ENCODE data around the gene GARRE1.
"Not testable (repeated sequence)": the region's sequence is repeated elsewhere in the genome, so short reads cannot be mapped to it uniquely, and the experiment has no call there.

Gene GARRE1

DNA sequence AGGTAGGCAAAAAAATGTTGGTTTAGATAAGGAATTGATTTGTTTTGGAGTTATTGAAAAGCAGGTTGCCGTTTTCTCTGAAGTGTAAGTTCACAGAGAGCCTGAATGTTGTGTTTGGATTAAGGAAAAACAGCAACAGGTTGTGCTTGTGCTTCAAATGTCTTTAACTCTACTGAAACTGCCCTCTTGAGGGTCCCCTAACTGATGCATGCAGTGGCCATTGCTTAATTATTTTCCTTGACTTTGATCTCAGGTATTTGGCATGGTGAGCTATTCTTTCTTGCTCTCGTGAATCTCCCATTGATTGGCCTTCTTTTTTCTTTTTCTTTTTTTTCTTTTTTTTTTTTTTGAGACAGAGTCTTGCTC is 3.2 kb downstream of the GARRE1 start:
- no peak for DNase-seq (ENCODE audit: low read depth)

DNA sequence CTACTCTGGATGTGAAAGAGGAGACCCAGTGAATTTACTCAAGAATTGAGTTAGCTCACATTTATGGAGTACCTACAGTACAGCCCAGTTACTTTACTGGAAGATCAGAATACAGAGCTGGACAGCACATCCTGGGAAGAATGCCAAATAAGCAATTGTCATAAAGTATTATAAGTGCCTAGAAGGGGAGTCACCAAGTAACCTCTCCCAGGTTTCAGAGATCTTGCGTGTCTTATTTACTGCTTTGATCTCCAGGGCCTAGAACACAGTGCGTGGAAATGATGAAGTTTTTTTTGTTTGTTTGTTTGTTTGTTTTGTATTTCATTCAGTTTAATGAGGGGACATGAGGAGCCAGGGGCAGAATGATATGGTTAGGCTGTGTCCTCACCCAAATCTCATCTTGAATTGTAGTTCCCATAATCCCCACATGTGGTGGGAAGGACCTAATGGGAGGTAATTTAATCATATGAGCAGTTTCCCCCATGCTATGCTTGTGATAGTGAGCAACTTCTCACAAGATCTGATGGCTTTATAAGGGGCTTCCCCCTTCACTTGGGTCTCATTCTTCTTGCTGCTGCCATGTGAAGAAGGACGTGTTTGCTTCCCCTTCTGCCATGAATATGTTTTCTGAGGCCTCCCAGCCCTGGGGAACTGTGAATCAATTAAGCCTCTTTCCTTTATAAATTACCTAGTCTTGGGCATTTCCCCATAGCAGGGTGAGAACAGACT is 5.2 kb downstream of the GARRE1 start:
- no peak for DNase-seq (ENCODE audit: low read depth)

DNA sequence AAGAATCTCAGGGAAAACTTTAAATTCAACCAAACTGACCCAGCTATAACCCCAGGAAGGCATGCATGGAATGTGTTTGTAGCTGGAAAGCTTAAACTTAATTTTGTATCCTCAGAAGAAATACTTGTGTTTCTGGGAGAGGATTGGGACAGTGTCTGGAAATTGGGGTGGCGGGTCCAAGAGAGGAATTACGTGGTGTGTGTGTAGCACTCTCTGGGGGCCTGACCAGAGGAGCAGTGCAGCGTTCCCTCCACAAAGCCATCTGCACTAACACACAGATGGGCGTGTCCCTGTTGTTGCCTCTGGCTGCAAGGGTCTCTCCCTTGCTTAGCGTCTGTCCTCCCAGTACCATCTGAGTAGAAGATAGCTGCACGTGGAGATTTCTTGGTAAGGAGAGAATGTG is 6.4 kb downstream of the GARRE1 start:
- DNase-seq (ENCODE audit: low read depth), result no peak

DNA sequence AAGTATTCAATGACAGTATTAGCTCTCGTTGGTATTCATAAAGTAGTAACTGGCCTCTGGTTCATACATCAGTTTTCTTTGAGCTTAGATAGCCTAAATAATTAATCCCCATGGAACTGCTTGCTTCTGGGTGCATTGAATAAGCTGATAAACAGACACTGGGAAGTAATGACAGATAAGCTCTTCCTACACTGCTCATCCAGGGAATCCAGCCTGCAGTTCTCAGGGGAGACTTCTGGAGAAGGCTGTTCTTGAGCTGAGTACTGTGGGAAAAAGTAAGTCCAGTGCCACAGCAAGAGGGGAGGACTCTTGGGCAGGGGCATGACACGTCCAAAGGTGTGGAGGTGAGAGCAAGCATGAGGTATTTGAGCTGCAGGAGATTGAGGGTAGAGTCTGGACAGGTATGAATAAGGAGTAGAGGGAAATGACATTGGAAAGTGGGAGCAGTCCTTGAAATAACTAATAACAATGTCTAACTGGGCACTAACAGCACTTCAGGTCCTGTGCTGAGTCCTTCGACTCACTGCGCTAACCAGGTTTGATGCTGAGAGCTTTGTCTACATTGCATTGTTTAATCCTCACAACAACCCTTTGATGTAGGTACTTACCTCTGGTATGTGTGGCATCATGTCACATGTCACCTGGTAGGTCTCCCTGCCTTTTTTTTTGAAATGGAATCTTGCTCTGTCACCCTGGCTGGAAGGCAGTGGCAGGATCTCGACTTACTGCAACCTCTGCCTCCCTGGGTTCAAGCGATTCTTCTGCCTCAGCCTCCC is 7.2 kb downstream of the GARRE1 start:
- no peak for DNase-seq (ENCODE audit: low read depth)

DNA sequence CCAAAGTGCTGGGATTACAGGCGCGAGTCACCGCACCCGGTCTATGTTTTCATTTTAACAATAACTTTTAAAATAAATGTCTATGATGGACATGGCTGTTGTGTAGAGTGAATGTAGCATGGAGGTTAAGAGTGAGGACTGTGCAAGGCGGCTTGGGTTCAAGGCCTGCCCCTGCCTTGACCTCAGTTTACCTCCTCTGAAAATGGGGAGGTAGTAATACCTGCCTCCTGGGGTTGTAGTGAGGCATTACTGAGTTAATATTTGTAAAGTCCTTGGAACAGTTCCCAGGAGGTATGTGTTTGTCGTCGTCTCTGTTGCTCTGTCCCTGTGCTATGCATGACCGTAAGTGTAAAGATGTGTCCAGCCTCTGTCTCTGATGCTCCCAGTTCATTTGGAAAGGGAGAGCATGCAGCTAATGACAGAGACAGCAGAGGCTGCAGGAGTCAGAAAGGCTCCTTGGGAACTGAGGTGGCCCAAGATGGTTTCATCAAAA is 9.4 kb downstream of the GARRE1 start:
- no peak for DNase-seq (ENCODE audit: low read depth)

DNA sequence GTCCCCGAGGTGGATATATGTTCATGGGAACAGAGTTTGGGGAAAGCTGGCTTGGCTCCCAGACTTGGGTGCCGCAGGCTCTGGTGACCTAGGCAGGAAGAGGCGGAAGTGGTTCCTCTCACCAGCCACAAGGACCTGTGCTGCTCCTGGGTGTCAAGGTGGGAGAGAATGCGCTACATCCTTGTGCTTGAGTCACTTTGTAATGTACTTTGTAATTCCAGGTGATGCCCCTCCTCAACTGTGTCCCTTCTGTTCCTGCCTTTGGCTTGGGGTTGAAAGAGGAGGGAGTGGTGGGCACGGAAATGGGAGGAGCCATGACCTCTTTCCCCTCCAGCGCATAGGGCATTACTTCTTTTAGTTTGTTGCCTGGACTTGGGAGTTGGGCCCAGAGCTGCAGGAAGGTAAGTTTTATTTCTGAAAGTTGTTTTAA is 10.9 kb downstream of the GARRE1 start:
- DNase-seq (ENCODE audit: low read depth), result no peak

DNA sequence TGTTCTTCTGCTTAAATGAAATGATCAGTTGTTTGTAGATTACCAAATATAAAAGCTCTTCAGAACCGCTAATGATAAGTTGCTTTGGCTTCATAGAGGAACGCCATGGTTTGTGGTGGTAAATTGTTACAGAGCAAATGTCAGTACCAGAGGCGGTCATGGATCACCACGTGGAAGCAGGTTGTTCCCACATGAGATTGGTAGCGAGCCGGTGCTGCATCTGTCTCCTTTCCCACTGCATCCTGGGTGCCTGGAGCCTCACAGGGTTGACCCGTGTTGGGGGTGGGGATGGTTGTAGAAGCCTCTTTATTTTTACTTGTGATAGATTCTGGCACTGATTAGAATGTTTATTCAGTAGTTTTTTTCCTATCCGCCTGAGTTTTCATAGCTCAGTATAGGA is 14.7 kb downstream of the GARRE1 start:
- DNase-seq (ENCODE audit: low read depth), result no peak

DNA sequence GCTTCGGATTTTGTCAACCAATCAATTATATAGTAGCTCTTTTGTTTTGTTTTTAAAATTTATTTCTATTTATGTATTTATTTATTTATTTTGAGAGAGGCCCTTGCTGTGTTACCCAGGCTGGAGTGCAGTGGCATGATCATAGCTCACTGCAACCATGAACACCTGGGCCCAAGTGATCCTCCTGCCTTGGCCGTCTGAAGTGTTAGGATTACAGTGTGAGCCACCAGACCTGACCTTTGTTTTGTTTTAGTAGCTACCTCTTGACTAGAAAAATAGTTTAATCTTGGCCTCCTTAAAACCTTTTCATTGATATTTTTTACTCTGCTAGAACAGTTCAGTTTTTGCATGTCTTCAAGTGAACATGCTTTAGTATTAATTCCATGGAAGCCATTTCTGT is 15.1 kb downstream of the GARRE1 start:
- no peak for DNase-seq (ENCODE audit: low read depth)

DNA sequence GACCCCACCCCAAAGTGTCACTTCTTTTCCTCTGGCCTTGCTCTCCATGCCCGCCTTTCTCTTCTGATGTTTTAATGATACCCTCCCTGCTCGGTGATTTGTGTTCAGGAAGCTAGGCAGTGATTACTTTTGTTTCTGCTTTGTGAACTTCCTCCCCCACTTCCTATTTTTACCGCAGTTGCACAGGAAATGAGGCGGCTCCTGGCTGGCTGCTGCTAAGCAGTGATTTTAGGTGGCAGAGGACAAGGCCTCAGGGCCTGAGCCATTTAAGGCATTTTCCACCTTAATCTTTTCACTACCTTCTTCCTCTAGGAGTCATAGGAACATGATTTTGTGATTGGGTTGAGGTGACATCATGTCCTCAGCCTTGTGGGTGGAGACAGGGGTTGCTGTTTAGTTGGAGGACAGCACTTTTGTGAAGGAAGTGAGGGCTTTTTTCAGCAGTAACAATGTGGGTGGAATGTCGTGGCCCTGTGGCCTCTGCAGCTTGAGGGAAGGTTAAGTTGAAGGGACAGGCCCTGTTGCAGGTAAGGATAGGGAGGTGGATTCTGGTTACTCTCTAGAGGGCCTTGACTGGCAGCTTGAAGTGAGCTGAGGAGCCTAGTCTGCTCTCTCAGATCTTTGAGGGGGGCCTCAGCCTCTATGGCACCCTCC is 15.7 kb downstream of the GARRE1 start:
- peak; percentile 48 for DNase-seq (ENCODE audit: low read depth)

DNA sequence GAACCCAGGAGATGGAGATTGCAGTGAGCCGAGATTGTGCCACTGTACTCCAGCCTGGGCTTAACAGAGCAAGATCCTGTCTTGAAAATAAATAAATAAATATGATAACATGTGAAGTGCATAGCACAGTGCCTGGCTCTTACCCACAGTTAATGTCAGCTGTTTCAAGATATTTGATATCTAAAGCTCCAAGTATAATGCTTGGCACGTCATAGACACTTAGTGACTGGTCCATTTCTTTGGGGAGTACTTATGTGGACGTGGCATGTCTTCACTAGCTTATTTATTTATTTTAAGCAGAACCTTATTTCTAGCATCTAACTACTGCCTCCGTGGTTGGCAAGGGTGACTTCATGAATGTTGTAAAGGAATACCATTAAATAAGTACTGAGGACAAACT is 18.8 kb downstream of the GARRE1 start:
- no peak for DNase-seq (ENCODE audit: low read depth)

DNA sequence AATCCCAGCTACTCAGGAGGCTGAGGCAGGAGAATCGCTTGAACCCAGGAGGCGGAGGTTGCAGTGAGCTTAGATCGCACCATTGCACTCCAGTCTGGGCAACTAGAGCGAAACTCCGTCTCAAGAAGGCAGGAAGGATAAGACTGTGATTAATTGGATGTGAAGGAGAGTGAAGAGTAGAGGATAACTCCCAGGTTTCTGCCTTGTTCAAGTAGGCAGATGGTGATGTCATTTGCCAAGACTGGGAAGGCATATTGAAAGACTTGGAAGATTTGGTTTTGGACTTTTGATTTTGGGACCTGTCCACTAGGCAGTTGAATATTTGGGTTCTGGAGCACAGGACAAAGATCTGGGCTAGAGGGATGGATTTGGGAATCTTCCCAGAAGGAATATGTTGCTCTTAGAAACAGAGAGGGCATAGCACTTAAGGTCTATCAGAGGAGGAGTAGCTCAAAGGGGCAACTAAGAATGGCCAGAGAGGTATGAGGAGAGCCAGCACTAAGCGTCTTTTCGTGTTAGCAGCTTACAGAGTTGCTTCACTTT is 20.0 kb downstream of the GARRE1 start:
- DNase-seq (ENCODE audit: low read depth), result no peak

DNA sequence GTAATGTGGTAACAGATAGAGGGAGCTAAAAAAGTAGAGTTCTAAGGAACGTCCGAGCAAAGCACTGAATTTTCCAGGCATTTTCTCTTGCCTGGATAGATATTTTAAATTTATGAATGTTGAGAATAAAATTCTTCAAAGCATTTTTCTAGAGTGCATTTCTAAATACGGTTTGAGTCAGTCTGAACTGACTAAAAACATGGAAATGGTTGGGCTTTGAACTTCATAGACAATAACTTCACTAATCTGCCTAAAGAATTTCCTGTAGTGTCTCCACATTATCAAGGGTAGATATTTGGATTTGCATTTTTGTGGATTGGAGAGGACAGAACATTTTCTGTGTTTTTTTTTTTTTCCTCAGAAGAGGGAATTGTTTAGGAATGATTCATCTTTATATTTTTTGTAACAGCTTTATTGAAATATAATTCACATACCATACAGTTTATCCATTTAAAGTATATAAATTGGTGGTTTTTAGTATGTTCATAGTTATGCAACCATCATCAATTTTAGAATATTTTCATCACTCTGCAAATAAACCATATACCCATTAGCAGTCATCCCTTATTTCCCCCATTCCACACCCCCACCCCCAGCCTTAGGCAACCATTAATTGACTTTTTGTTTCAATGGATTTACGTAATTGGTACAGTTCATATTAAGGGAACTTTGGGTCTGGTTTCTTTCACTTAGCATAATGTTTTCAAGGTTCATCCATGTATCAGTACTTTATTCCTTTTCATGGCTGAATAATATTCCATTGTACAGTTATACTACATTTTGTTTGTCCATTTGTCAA is 20.7 kb downstream of the GARRE1 start:
- no peak for DNase-seq (ENCODE audit: low read depth)

DNA sequence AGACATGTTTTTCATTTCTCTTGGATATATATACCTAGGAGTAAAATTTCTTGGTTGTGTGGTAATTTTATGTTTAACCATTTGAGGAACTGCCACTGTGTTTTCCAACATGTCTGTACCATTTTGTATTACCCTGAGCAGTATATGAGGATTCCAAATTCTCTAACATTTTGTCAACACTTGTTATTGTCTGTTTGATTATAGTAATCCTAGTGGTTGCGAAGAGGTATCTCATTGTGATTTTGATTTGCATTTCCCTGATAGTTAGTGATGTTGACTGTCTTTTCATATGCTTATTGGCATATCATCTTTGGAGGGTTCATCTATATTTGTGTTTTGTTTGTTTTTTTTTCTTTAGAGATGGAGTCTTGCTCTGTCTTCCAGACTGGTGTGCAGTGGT is 21.4 kb downstream of the GARRE1 start:
- no peak for DNase-seq (ENCODE audit: low read depth)

DNA sequence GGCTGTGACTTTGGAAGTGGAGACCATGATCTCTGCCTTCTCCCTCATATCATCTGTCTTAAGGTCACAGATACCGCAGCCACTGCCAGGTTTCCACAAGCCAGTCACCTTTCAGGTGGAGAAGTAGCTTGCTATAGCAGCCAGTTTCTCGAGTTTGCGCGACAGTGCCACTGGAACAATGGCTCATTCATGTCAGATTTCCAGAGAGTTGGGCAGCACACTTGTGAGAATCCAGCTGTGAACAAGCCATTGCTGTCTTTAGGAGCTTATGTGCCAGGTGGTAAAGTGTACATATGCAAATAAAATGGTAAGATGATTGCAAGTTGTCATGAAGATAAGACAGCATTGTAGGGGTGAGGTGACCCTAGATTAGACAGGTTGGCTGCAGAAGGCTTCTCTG is 22.3 kb downstream of the GARRE1 start:
- DNase-seq (ENCODE audit: low read depth), result no peak

DNA sequence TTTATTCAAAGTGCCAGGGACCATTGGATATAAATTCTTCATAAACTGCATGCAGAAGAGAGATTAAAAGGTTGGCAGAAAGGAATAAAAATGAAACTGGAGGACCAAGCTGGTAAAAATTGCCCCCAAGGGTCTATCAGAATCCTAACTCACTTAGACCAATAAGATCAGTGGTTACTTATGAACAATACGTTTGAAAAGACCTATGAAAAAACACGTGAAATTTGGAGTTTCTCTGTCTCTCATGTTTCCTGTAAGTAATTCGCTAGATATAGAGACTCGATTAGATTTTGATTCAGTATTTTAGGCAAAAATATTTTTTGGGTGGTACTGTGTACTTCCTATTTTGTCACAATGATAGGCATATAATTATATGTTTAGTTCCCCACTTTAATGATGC is 22.9 kb downstream of the GARRE1 start:
- DNase-seq (ENCODE audit: low read depth), result no peak

DNA sequence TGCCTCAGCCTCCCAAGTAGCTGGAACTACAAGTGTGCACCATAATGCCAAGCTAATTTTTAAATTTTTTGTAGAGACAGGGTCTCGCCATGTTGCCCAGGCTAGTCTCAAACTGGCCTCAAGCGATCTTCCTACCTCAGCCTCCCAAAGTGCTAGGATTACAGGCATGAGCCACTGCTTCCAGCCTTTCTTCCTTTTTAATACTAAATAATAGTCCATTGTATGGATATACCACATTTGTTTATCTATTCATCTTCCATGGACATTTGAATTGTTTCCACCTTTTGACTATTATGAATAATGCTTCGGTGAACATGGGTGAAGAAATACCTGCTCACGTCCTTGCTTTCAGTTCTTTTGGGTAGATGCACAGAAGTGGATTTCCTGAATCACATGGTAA is 24.4 kb downstream of the GARRE1 start:
- DNase-seq (ENCODE audit: low read depth), result no peak

DNA sequence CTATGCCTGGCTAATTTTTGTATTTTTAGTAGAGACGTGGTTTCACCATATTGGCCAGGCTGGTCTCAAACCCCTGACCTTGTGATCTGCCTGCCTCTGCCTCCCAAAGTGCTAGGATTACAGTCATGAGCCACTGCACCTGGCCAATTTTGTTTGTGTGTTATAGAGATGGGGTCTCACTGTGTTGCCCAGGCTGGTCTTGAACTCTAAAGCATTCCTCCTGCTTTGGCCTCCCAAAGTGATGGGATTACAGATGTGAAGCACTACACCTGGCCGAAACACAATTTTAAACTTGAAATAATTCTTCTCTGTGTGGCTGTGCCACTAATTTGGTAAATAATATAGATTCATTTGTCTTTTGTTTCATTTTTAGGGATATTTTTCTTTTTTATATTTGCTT is 27.1 kb downstream of the GARRE1 start:
- not testable (repeated sequence) for DNase-seq (ENCODE audit: low read depth)

DNA sequence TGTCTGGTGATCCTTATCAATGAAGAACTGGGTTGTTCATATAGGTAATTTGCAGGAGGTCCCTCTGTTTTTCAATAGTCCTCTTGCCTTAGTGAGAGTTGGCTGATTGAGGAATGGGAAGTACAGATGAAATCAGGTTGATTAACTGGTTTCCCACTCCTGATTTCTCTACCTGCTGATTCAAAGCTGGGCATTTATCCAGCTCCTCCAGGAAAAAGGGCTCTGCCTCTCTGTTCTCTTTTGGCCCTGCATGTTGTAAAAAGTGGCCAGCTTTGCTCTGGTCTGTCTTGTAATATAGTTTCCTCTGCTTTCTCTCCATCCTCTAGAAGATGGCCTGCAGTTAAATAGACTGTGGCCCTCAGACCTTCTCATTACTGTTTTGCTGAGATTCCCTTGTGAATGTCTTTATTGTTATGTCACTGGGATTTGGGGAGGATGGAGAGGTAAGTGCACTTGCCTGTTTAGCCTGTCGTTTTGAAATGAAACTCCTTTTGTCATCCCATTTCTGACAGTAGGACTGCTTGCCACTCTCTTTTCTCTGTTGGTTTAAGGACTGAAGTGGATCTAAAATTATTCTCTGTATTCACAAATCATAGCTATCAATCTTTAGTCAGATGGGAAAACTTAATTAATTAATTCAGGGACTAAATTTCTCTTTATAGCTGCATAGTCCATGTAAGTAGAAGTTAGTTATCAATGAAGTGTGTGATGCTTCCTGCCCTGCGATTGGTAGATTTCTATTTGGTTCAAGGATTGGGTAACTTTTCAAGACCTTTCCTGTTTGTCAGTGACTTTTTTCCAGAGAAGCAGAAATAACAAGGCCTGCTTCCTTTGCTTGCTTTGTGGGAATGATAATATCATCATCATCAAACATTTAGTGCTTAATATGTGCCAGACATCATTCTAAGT is 28.5 kb downstream of the GARRE1 start:
- DNase-seq (ENCODE audit: low read depth), result no peak

DNA sequence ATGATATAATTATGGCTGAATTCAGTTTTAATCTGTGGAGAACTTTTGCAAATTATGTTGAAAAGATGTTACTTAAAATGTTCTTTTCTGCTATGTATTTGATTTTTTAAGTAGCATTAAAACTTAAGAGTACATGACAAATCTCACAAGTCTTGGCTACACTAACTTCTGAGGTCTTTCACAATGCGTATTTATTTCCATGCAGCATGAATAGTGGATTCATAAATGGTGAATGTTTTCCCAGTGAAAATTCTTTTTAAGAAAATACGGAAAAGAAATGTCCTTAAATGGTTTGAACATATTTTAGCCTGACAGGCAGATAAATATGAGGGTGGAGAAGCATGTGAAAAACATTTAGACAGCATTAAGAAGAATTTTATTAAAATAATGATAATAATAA is 30.2 kb downstream of the GARRE1 start:
- DNase-seq (ENCODE audit: low read depth), result no peak

DNA sequence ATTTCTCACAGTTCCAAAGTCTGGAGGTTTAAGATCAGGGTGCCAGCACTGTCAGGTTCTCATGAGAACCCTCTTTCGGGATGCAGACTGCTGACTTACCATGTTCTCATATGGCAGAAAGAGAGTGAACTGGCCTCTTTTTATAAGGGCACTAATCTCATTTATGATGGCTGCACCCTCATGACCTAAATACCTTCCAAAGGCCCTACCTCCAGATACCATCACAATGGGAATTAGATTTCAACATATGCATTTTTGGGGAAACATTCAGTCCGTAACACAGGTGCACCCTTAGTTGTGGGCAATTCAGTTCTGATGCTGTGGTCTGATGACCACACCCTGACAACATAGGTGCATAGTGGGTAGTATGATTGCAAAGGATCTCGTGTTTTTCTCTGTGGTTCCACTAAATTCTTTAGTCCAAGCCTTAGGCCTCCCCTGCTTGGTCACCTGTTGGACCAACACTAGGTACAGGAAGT is 33.3 kb downstream of the GARRE1 start:
- no peak for DNase-seq (ENCODE audit: low read depth)

DNA sequence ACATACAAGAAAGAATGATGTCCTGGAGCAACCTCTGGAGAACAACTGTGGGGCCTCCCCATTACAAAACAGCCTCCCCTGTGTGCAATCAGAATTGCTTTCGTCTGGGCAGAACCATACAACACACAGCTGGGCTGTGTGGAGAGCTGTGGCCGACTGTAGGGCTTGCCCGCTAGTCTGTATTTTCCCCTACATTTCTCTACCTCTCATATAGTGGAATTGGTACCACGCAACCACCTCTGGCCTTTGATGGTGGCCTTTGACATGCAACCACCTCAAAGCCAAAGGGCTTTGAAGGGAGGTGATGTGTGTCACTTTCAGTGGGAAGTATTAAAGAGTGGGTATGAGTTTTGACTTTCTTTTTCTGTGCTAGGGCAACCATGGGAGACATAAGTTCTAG is 34.0 kb downstream of the GARRE1 start:
- no peak for DNase-seq (ENCODE audit: low read depth)
